ENCODE results near the gene CEP164. TPM values are rescaled to one million over a fixed set of nuclear protein-coding genes. Genes with fewer than 3 reads are reported as not detected.

CEP164 gene
- 28.8 and 32.8 TPM in 2 replicates for total RNA-seq

GRCh38 chr11:117327567-117328374 is at the start of gene CEP164:
TSS of gene CEP164 (plus strand) at chr11:117327854. CDS start at chr11:117338587, 10,733 bp downstream.
- peak; percentile 85 for DNase-seq (ENCODE audit: low read depth, low spot score)

GRCh38 chr11:117278347-117278746 is 49.3 kb upstream of the CEP164 start:
- DNase-seq (ENCODE audit: low read depth, low spot score) = no peak

GRCh38 chr11:117279711-117280376 is 47.8 kb upstream of the CEP164 start:
- DNase-seq (ENCODE audit: low read depth, low spot score) = no peak

GRCh38 chr11:117281159-117281558 is 46.5 kb upstream of the CEP164 start:
- DNase-seq (ENCODE audit: low read depth, low spot score) = peak; percentile 84

DNA sequence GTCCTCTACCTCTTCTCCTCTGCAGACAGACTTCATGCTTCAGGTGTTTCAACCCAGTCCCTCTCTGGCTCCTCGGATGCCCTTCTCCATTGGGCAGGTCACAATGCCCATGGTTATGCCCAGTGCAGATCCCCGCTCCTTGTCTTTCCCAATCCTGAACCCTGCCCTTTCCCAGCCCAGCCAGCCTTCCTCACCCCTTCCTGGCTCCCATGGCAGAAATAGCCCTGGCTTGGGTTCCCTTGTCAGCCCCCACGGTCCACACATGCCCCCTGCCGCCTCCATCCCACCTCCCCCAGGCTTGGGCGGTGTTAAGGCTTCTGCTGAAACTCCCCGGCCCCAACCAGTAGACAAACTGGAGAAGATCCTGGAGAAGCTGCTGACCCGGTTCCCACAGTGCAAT is 45.8 kb upstream of the CEP164 start:
- no peak for DNase-seq (ENCODE audit: low read depth, low spot score)

DNA sequence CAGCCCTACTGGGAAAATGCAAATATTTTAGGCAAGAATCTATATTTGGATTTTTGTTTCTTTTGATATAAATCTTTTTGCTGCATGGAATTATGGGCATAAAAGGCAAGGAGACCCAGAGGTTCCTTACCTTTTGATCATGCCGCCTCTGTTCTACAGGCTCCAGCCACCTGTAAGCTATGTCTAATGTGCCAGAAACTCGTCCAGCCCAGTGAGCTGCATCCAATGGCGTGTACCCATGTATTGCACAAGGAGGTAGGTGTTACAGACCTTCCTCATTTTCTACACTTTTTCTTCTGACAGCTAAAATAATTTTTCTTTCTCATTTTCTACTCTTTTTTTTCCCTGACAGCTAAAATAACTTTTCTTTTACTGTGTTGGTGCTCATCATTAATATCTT is 44.7 kb upstream of the CEP164 start:
- DNase-seq (ENCODE audit: low read depth, low spot score) = no peak

DNA sequence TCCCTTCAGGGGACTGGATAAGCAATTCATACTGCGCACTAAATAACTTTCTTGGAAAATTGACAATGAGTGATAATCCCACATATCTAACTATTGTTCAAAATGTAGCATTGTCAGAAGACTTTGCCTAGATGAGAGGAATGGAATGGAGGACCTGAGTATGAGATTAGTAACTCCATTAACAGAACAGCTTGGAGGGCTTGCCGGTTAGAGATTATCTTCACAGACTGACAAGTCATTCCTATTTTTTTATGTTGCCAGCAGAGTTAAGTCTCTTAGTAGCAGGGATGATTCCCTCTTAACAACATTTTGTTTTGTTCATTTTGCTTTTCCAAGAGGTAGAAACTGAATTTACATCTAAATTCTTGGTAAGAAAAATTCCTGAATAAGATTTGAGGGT is 43.6 kb upstream of the CEP164 start:
- DNase-seq (ENCODE audit: low read depth, low spot score) = no peak

- DNase-seq (ENCODE audit: low read depth, low spot score) = no peak
Measured at GRCh38 chr11:117286588-117286987, 41.1 kb upstream of the CEP164 start.

DNA sequence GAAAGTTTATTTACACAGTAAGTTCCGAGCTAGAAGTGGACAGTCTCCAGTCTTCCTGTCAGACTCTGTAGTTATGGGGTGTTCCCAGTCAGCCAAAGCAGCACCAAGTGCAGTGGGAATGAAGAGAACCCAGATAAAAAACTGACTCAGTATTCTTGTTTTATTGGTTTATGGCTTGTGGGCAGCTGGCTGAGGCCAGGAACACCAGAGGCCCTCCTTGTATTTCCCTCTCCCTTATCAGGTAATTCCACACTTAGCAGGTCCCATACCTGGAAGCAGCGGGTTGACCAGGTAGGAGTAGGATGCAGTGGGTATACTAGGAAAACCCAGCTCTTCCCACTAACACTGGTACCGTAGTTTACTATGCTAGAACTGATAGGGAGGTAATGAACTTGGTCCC is 40.0 kb upstream of the CEP164 start:
- no peak for DNase-seq (ENCODE audit: low read depth, low spot score)

DNA sequence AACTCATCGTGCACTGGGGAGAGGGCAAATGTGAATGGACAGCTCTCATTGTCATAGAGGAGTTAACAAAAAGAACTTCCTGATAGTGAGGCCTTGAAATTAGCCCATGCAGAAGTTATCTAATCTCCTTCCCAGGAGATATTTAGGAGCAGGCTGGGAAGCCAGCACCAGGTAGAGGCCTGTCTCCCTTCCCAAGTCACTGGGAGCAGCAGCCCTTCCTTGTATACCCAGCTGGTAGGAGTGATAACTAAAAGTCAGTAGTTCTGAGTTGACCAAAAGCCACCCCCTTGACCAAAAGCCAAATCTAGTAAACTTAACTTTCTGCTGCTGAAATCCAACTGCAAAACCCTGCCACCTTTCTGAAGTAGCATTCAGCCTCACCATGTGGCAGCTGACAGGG is 37.9 kb upstream of the CEP164 start:
- DNase-seq (ENCODE audit: low read depth, low spot score) = no peak

DNA sequence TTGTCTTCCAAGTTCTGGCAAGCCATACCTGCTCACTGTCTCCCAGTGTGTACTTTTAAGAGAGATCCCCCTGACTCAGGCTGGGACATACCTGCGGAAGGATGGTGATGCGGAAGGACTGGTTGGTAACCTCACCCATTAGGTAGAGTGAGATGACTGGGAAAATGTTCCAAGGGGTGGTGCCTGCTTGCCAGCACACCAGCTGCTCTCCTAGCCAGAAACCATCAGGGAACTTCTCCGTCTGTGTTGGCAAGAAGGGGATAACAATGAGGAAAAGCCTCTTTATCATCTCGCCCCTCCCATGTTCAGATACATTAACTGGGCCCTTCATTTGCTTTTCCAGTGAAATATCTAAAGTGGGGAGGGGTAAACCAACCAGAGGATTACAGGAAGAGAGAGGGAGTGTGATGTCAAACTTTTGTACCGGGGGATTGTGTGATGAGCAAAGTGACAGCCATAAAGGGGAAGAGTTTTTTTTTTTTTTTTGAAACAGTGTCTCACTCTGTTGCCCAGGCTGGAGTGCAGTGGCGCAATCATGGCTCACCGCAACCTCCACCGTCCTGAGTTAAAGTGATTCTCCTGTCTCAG is 36.8 kb upstream of the CEP164 start, which contains the start of gene BACE1-AS:
Gene BACE1-AS (plus strand): TSS at position 538 of the 588 bp plus-strand sequence.
- no peak for DNase-seq (ENCODE audit: low read depth, low spot score)

DNA sequence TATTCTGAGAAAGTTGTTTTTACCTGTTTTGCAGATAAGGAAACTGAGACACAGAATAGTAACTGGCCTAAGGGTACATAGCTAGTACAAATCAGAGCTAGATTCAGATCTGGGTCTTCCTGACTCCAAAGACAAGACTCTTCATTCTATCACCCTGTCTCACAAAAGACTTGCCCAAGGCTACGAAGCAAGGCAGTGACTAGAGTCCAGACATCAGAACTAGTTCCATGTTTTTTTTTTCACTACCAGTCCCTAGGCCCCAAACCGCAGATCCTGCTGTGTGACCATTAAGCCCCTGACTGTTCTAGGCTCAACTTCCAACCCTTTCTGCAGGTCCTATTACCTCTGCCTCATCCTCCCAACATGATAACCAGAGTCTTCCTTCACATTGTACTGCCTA is 35.0 kb upstream of the CEP164 start:
- no peak for DNase-seq (ENCODE audit: low read depth, low spot score)

GRCh38 chr11:117295438-117296137 is 32.1 kb upstream of the CEP164 start:
- DNase-seq (ENCODE audit: low read depth, low spot score) = no peak

DNA sequence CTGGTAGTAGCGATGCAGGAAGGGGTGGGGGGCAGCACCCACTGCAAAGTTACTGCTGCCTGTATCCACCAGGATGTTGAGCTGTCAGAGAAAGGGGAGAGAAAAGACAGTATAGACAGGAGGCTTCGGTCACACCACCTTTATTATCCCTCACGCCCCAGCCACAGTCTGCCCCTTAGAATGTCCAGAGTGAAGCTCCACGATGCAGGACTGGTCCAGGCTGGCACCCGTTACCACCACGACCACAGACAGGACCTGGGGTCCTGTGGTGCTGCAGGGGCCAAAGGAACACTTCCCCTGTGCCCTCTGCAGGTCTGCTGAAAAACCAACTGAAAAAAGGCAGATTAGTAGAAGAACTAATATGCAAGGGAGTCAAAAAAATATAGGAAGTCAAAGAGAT is 30.8 kb upstream of the CEP164 start:
- no peak for DNase-seq (ENCODE audit: low read depth, low spot score)

DNA sequence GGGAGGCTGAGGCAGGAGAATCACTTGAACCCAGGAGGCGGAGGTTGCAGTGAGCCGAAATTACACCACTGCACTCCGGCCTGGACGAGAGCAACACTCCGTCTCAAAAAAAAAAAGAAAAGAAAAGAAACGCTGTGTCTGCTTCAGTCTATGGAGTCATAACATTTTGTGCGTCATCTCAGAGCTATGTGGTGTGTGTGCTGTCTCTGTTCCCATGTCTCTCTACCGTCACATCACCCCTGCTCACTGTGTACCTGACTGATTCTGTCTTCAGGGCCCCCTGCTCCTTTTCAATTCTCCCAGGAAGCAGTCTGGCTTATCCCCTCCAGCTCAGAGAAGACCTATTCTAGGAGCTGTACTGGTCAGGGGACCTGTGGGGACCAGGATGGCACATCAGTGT is 29.5 kb upstream of the CEP164 start:
- no peak for DNase-seq (ENCODE audit: low read depth, low spot score)

DNA sequence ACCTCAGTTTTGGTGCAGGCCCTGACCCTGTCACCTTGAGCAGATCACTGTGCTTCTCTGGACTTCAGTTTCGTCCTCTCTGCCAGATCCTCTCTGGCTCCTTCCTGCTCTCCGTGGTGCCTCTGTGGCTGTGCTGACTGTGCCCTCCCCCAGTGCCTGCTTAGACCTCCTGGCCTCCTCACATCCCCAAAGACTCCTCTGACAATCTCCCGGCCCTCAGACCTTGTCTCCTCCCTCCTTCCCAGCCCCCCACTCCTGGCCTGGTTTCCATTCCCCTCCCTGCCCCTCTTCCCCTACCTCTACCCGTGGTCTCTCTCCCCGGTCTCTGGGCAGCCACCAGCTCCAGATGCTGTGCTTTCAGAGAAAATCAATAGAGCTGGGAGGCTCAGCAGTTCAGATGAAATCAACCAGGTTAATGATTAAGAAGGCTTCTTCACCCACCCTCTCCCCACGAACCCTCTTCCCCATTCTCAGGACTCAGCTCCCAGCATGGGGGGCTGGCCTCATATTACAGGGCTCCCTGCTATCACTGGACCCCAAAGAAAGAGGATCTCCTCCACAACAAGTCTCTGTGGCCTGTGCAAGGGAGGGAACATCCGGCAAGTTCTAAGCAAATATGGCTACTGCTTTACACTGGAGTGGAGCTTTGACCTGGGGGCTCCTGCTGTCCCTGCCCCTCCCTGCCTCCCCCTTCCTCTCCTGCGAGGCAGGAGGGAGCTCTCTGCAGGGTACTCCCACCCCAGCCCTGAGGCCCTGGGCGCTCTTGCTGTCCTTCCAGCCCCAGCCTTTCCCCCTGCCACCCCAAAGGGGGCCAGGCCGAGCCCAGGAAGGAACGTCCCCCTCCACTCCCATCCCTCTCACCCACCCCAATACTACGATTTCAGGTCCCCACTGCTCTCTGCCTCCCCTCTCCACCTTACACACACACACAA is 28.0 kb upstream of the CEP164 start:
- DNase-seq (ENCODE audit: low read depth, low spot score) = no peak

DNA sequence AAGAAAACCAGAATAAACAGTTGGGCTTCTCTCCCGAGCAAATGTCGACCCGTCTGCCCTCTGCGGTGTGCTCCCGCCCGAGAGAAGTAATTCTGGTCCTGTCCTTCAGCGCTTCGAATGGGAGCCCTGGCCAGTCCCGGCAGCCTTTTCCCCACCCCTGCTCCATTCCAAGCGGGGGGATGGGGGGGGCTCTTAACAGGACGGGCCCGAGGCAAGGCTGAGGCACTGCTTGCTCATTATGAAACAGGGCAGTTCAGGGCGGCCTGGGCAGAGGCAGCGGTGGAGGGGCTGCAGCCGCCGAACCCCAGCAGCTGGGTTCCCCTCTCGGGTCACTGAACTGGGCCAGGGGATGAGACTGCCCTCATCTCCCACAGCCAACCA is 27.4 kb upstream of the CEP164 start:
- no peak for DNase-seq (ENCODE audit: low read depth, low spot score)

- DNase-seq (ENCODE audit: low read depth, low spot score) = no peak
Measured at GRCh38 chr11:117300773-117301172, 26.9 kb upstream of the CEP164 start.

- no peak for DNase-seq (ENCODE audit: low read depth, low spot score)
Measured at GRCh38 chr11:117302228-117302627, 25.4 kb upstream of the CEP164 start.

DNA sequence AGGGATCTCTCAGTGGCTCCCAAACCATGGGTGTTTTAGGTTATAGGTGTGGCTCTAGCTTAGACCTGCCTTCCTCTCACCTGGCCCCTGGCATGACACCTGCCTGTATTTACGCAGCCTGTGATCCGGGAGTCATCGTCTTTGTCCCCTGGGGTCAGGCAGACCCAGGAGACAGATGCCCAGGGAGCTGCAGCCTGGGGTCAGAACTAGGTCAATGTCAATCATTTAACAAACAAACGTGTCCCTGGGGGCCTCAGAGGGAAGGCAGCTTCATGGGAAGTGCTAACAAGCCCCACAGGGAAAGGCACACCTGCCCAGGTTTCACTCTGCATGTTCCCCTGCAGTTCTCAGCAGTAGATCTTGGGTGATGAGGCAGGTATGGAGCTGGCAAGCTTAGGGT is 24.6 kb upstream of the CEP164 start:
- no peak for DNase-seq (ENCODE audit: low read depth, low spot score)
